SK-N-SH (cell line): Measurements from ENCODE around the gene NEMP2. TPM values are rescaled to one million over a fixed set of nuclear protein-coding genes. Genes with fewer than 3 reads are reported as not detected.

Experiments used
- CTCF ChIA-PET: fragments of 300-600, 350-600 bp; formaldehyde crosslinking; extraction: SDS; loops from one replicate; lab custom pipeline; 2021; lab: Yijun Ruan, JAX
- POLR2A ChIA-PET: fragments of 350-600 bp; sonication (Branson Sonifier 250); formaldehyde crosslinking; extraction: SDS; loops from one replicate; lab custom pipeline; 2020; ENCODE audit warnings: antibody characterized with exemption, inconsistent platforms; lab: Yijun Ruan, JAX
- DNase-seq: peaks from one replicate; pipeline ENCODE4 v3.0.0; 2012
- H2AFZ ChIP-seq: fragments of 200-600 bp; sonication (generic); 2 replicates; pipeline ENCODE4 v1.8.1; 2016; ENCODE audit warnings: antibody characterized with exemption, mild to moderate bottlenecking, low read depth
- H3F3A ChIP-seq: fragments of 200-600 bp; sonication (generic); replicated peaks from 2 replicates; pipeline ENCODE3; 2016; ENCODE audit warnings: antibody characterized with exemption, mild to moderate bottlenecking; ENCODE audit not compliant: insufficient read depth
- H3K27ac ChIP-seq, 2 experiments: fragments of 200-500 bp in 1 of 2; fragments of 200-600 bp in 1 of 2; sonication (Bioruptor generic) in 1 of 2; sonication (generic), shearing (Covaris generic) in 1 of 2; 2 replicates each; pipeline versions ENCODE4 v1.5.1 to v1.6.1; 2014 to 2016; ENCODE audit warnings: low read depth in 2 of 2, inconsistent platforms in 1 of 2, low read length in 1 of 2, mild to moderate bottlenecking in 1 of 2, mixed read lengths in 1 of 2
- H3K27me3 ChIP-seq: fragments of 200-600 bp; sonication (generic), shearing (Covaris generic); 2 replicates; pipeline ENCODE4 v1.6.1; 2016; ENCODE audit warnings: mixed run types; ENCODE audit not compliant: insufficient read depth
- H3K36me3 ChIP-seq, 2 experiments: fragments of 200-500 bp in 1 of 2; fragments of 200-600 bp in 1 of 2; sonication (Bioruptor generic) in 1 of 2; sonication (generic) in 1 of 2; replicated peaks in 1 of 2; 2 replicates each; pipeline versions ENCODE3 to v1.5.1; 2014 to 2016; ENCODE audit warnings: low read length in 1 of 2, mild to moderate bottlenecking in 1 of 2; ENCODE audit not compliant: insufficient read depth in 2 of 2, control insufficient read depth in 1 of 2
- H3K4me1 ChIP-seq, 2 experiments: fragments of 200-500 bp in 1 of 2; fragments of 200-600 bp in 1 of 2; sonication (Bioruptor generic) in 1 of 2; sonication (generic), shearing (Covaris generic) in 1 of 2; 2 replicates each; pipeline versions ENCODE4 v1.5.1 to v1.6.1; 2014 to 2016; ENCODE audit warnings: low read depth in 1 of 2, low read length in 1 of 2, mixed run types in 1 of 2; ENCODE audit not compliant: insufficient read depth in 2 of 2, control insufficient read depth in 1 of 2
- H3K4me2 ChIP-seq: fragments of 200-600 bp; sonication (generic), shearing (Covaris generic); 2 replicates; pipeline ENCODE4 v1.6.1; 2017; ENCODE audit warnings: mixed run types
- H3K4me3 ChIP-seq, 2 experiments: fragments of 200-500 bp in 1 of 2; fragments of 200-600 bp in 1 of 2; sonication (Bioruptor generic) in 1 of 2; sonication (generic), shearing (Covaris generic) in 1 of 2; 2 replicates each; pipeline versions ENCODE4 v1.5.1 to v1.8.1; 2014 to 2016; ENCODE audit warnings: low read depth in 2 of 2, inconsistent platforms in 1 of 2, low read length in 1 of 2, mild to moderate bottlenecking in 1 of 2, mixed read lengths in 1 of 2, moderate library complexity in 1 of 2
- H3K79me2 ChIP-seq: fragments of 200-600 bp; sonication (generic); 2 replicates; pipeline ENCODE4 v1.8.1; 2017; ENCODE audit warnings: mild to moderate bottlenecking; ENCODE audit not compliant: insufficient read depth
- H3K9ac ChIP-seq: fragments of 200-600 bp; sonication (generic); 2 replicates; pipeline ENCODE4 v1.6.1; 2017; ENCODE audit warnings: mixed run types
- H3K9me2 ChIP-seq: fragments of 200-600 bp; sonication (generic); 2 replicates; pipeline ENCODE4 v1.6.1; 2017; ENCODE audit warnings: mixed run types
- H3K9me3 ChIP-seq: fragments of 200-600 bp; sonication (generic); 2 replicates; pipeline ENCODE4 v1.6.1; 2017; ENCODE audit warnings: mixed run types, mild to moderate bottlenecking, moderate library complexity
- H4K20me1 ChIP-seq: fragments of 200-600 bp; sonication (generic); 2 replicates; pipeline ENCODE4 v1.6.1; 2017; ENCODE audit warnings: mild to moderate bottlenecking, mixed run types; ENCODE audit not compliant: insufficient read depth
- CHD2 ChIP-seq: fragments of 150-350 bp; IDR thresholded peaks from 2 replicates; pipeline ENCODE4 v1.6.1; 2018; ENCODE audit warnings: low read length; ENCODE audit not compliant: partially characterized antibody
- ELF1 ChIP-seq: IDR thresholded peaks from 2 replicates; pipeline ENCODE4 v1.4.0; 2012
- EZH2phosphoT487 ChIP-seq: fragments of 200-600 bp; sonication (generic); IDR thresholded peaks from 2 replicates; pipeline ENCODE4 v1.6.1; 2017; ENCODE audit warnings: low read depth, mixed run types, mild to moderate bottlenecking, antibody characterized with exemption, moderate library complexity, borderline replicate concordance
- FOXJ3 ChIP-seq: sonication (generic); formaldehyde crosslinking; IDR thresholded peaks from 2 replicates; pipeline ENCODE4 v1.5.1; 2020; ENCODE audit warnings: mild to moderate bottlenecking, missing genetic modification reagents
- JUND ChIP-seq: IDR thresholded peaks from 2 replicates; pipeline ENCODE4 v1.4.0; 2012
- MXI1 ChIP-seq: IDR thresholded peaks from 2 replicates; pipeline ENCODE4 v1.6.1; 2012; ENCODE audit warnings: mild to moderate bottlenecking, low read depth, low read length, improper control_type of control experiment
- NFIC ChIP-seq: IDR thresholded peaks from 2 replicates; pipeline ENCODE4 v1.4.0; 2012; ENCODE audit warnings: borderline replicate concordance
- SIN3A ChIP-seq: IDR thresholded peaks from 2 replicates; pipeline ENCODE4 v1.6.1; 2012; ENCODE audit warnings: low read depth, mild to moderate bottlenecking, low read length, moderate library complexity, borderline replicate concordance
- TCF12 ChIP-seq: IDR thresholded peaks from 2 replicates; pipeline ENCODE4 v1.4.0; 2012
- WGBS: methylation state at CpG from one replicate; pipeline ENCODE4 v1.1.6; 2017; ENCODE audit warnings: low lambda C conversion rate; 5-methylcytosine and 5-hydroxymethylcytosine counted together
- polyA plus RNA-seq, 3 experiments: library from polyadenylated mRNA; depleted of rRNA; stranded (reverse); fragments of >200 nt; gene quantifications; 2 replicates each; pipeline ENCODE4 v1.2.3, GENCODE V29; 2012
- TF ChIP-seq, protein P1 (sequence below): fragments of 200-600 bp; sonication (generic); IDR thresholded peaks from 2 replicates; pipeline ENCODE4 v1.6.1; 2017; ENCODE audit warnings: antibody characterized with exemption, mild to moderate bottlenecking, moderate library complexity
- TF ChIP-seq, protein P2 (sequence below): IDR thresholded peaks from 2 replicates; pipeline ENCODE4 v1.4.0; 2012; ENCODE audit warnings: low read depth, borderline replicate concordance
- TF ChIP-seq, protein P3 (sequence below): fragments of 150-350 bp; IDR thresholded peaks from 2 replicates; pipeline ENCODE4 v1.6.1; 2017; ENCODE audit warnings: antibody characterized with exemption, low read length, low read depth, borderline replicate concordance
- TF ChIP-seq, protein P4 (sequence below): IDR thresholded peaks from 2 replicates; pipeline ENCODE4 v1.6.1; 2012; ENCODE audit warnings: mild to moderate bottlenecking, low read depth, low read length, moderate library complexity
- TF ChIP-seq, protein P5 (sequence below): IDR thresholded peaks from 2 replicates; pipeline ENCODE4 v1.4.0; 2012; ENCODE audit warnings: low read depth, borderline replicate concordance

The NEMP2 gene
- polyA plus RNA-seq, 1 of the 3 experiments (the other 2 are of a cell fraction): 2.0 TPM

DNA sequence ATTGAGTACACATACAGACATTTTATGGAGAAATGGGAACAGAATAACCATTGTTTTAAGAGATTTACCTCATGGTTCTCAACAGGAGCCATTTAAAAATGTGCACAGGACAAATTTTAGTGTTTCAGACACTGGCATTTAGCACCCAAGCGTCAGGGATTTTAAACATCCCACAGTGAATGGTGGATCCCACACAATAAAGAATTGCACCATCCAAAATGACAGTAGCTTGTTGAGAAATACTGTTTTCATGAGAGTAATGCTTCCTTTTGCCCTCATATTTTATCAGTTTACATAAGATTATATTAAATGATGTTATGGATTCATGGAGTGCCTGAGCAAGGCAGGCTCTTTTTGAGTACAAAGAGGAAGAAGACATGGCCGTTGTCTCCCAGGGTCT lies 72.3 kb downstream of the NEMP2 start:
- POLR2A ChIA-PET: no interaction called here

DNA sequence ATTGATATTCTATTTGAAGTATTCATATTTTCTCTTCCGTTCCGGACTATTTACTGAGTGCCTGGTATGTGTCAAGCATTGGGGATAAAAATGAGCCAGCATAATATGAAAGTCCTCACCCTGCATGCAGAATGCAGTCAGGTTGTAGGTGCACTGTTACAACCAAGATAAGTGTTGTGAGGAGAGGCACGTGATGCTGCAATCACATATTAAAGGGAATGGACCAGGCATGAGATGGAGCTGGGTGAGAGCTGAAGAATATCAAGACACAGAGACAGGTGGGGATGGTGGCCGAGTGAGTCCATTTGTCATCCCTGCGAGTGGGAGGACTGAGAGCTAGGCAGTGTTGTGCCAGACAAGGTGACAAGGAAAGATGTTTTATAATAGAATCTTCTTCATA lies 74.0 kb downstream of the NEMP2 start:
- TF ChIP-seq EZH2phosphoT487 (no peak), SIN3A (no peak), FOXJ3 (CRISPR knock-in tag) (no peak), ELF1 (no peak), NFIC (no peak), TCF12 (no peak), JUND (no peak), MXI1 (no peak), CHD2 (no peak)
- TF ChIP-seq, protein P1, sequence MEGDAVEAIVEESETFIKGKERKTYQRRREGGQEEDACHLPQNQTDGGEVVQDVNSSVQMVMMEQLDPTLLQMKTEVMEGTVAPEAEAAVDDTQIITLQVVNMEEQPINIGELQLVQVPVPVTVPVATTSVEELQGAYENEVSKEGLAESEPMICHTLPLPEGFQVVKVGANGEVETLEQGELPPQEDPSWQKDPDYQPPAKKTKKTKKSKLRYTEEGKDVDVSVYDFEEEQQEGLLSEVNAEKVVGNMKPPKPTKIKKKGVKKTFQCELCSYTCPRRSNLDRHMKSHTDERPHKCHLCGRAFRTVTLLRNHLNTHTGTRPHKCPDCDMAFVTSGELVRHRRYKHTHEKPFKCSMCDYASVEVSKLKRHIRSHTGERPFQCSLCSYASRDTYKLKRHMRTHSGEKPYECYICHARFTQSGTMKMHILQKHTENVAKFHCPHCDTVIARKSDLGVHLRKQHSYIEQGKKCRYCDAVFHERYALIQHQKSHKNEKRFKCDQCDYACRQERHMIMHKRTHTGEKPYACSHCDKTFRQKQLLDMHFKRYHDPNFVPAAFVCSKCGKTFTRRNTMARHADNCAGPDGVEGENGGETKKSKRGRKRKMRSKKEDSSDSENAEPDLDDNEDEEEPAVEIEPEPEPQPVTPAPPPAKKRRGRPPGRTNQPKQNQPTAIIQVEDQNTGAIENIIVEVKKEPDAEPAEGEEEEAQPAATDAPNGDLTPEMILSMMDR: no peak
- TF ChIP-seq, protein P2, sequence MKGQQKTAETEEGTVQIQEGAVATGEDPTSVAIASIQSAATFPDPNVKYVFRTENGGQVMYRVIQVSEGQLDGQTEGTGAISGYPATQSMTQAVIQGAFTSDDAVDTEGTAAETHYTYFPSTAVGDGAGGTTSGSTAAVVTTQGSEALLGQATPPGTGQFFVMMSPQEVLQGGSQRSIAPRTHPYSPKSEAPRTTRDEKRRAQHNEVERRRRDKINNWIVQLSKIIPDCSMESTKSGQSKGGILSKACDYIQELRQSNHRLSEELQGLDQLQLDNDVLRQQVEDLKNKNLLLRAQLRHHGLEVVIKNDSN: no peak
- TF ChIP-seq, protein P3, sequence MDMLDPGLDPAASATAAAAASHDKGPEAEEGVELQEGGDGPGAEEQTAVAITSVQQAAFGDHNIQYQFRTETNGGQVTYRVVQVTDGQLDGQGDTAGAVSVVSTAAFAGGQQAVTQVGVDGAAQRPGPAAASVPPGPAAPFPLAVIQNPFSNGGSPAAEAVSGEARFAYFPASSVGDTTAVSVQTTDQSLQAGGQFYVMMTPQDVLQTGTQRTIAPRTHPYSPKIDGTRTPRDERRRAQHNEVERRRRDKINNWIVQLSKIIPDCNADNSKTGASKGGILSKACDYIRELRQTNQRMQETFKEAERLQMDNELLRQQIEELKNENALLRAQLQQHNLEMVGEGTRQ: no peak
- TF ChIP-seq, protein P4, sequence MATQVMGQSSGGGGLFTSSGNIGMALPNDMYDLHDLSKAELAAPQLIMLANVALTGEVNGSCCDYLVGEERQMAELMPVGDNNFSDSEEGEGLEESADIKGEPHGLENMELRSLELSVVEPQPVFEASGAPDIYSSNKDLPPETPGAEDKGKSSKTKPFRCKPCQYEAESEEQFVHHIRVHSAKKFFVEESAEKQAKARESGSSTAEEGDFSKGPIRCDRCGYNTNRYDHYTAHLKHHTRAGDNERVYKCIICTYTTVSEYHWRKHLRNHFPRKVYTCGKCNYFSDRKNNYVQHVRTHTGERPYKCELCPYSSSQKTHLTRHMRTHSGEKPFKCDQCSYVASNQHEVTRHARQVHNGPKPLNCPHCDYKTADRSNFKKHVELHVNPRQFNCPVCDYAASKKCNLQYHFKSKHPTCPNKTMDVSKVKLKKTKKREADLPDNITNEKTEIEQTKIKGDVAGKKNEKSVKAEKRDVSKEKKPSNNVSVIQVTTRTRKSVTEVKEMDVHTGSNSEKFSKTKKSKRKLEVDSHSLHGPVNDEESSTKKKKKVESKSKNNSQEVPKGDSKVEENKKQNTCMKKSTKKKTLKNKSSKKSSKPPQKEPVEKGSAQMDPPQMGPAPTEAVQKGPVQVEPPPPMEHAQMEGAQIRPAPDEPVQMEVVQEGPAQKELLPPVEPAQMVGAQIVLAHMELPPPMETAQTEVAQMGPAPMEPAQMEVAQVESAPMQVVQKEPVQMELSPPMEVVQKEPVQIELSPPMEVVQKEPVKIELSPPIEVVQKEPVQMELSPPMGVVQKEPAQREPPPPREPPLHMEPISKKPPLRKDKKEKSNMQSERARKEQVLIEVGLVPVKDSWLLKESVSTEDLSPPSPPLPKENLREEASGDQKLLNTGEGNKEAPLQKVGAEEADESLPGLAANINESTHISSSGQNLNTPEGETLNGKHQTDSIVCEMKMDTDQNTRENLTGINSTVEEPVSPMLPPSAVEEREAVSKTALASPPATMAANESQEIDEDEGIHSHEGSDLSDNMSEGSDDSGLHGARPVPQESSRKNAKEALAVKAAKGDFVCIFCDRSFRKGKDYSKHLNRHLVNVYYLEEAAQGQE: no peak
- TF ChIP-seq, protein P5, sequence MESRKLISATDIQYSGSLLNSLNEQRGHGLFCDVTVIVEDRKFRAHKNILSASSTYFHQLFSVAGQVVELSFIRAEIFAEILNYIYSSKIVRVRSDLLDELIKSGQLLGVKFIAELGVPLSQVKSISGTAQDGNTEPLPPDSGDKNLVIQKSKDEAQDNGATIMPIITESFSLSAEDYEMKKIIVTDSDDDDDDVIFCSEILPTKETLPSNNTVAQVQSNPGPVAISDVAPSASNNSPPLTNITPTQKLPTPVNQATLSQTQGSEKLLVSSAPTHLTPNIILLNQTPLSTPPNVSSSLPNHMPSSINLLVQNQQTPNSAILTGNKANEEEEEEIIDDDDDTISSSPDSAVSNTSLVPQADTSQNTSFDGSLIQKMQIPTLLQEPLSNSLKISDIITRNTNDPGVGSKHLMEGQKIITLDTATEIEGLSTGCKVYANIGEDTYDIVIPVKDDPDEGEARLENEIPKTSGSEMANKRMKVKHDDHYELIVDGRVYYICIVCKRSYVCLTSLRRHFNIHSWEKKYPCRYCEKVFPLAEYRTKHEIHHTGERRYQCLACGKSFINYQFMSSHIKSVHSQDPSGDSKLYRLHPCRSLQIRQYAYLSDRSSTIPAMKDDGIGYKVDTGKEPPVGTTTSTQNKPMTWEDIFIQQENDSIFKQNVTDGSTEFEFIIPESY: no peak
- TF ChIP-seq, all 33 proteins: peak for 0
- CTCF ChIA-PET: interaction anchor here (1.2 kb wide), 1 partner anchor 11 kb away, joined by 3 read pairs; no protein-coding TSS in a partner anchor
- Histone ChIP-seq H3K36me3 (no peaks in the 10 kb centered on the region), H3K79me2 (no peaks in the 10 kb centered on the region), H3K27me3 (no peaks in the 10 kb centered on the region), H3K9ac (no peak overlapping the region), H3K9me3 (no peaks in the 10 kb centered on the region), H3F3A (no peaks in the 10 kb centered on the region), H3K4me2 (no peak overlapping the region), H3K9me2 (no peaks in the 10 kb centered on the region), H3K27ac (no peak overlapping the region), H3K4me3 (no peak overlapping the region), H4K20me1 (no peaks in the 10 kb centered on the region), H3K4me1 (peaks cover 4% of the 10 kb centered on the region in 2 experiments; a peak in 3 of 4 replicates), H2AFZ (no peak overlapping the region)
- DNase-seq: no peak
- POLR2A ChIA-PET: no interaction called here
- WGBS: 82% methylated on average over 5 of the region's 5 CpGs

More for the DNA sequence above, 72.3 kb downstream of the NEMP2 start:
- Histone ChIP-seq H2AFZ (no peak overlapping the region), H3K79me2 (no peaks in the 10 kb centered on the region)
- CTCF ChIA-PET: no interaction called here
- no peak for TF ChIP-seq TCF12
- TF ChIP-seq, all 33 proteins: peak for 0
- Histone ChIP-seq H3K4me3 (no peak overlapping the region), H3K9me2 (no peaks in the 10 kb centered on the region), H3K36me3 (no peaks in the 10 kb centered on the region), H3K27me3 (no peaks in the 10 kb centered on the region), H3K4me1 (peaks cover 14% of the 10 kb centered on the region in 2 experiments), H3K9me3 (no peaks in the 10 kb centered on the region), H3F3A (no peaks in the 10 kb centered on the region), H3K4me2 (no peak overlapping the region), H3K27ac (no peak overlapping the region), H3K9ac (no peak overlapping the region), H4K20me1 (no peaks in the 10 kb centered on the region)
- 92% methylated on average over 2 of the region's 2 CpGs for WGBS
- DNase-seq: no peak
